T47D (cell line): Measurements from ENCODE around the gene TNNI3K.
"Not testable (repeated sequence)": the region's sequence is repeated elsewhere in the genome, so short reads cannot be mapped to it uniquely, and the experiment has no call there.

Experiments
- DNase-seq, 2 experiments: peaks; one replicate each; pipeline versions ENCODE4 v3.0.0 to v3.0.0-alpha.2; 2011 to 2012; ENCODE audit warnings: low read depth in 1 of 2, low spot score in 1 of 2
- JUND ChIP-seq: IDR thresholded peaks from 2 replicates; pipeline ENCODE4 v1.6.1; 2012; ENCODE audit warnings: low read depth
- in situ Hi-C: cut with HindIII; loops from 2 replicates; pipeline ENCODE4 v1.10.0; 2016; ENCODE audit warnings: low sequenced_read_pairs, low pct_unique_long_range_greater_than_20kb

TNNI3K gene

GRCh38 chr1:74237787-74238186 is 2.6 kb downstream of the TNNI3K start:
- no peak for DNase-seq
- no peak for TF ChIP-seq JUND
- in situ Hi-C loops: no loop called here

- no peak for DNase-seq
- in situ Hi-C loops: no loop called here
- TF ChIP-seq JUND: no peak
Measured at GRCh38 chr1:74245168-74245772, 10.1 kb downstream of the TNNI3K start.

- in situ Hi-C loops: no loop called here
- no peak for TF ChIP-seq JUND
- DNase-seq: no peak
Measured at GRCh38 chr1:74246315-74246714, 11.1 kb downstream of the TNNI3K start.

- in situ Hi-C loops: no loop called here
- no peak for TF ChIP-seq JUND
- no peak for DNase-seq
Measured at GRCh38 chr1:74247881-74248528, 12.8 kb downstream of the TNNI3K start.

GRCh38 chr1:74253243-74253824 is 18.1 kb downstream of the TNNI3K start:
- DNase-seq, in situ Hi-C loops: not testable (repeated sequence)

DNA sequence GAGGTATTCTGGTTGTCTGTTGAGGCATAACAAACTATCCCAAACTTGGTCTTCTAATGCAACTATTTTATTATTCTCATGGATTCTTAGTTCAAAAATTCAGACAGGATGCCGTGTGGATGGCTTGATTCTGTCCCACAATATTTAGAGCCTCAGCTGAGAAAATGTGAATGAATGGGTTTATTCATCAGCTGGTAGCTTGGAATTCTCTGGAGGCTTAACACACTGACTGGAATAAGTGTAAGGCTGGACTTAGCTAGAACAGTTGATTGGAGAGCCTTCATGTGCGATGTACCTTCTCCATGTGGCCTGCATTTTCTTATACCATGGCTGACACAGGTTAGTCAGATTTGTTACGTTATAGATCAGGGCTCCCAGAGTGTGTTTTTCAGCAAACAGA is 30.8 kb downstream of the TNNI3K start:
- no peak for TF ChIP-seq JUND
- no peak for DNase-seq
- in situ Hi-C loops: no loop called here

DNA sequence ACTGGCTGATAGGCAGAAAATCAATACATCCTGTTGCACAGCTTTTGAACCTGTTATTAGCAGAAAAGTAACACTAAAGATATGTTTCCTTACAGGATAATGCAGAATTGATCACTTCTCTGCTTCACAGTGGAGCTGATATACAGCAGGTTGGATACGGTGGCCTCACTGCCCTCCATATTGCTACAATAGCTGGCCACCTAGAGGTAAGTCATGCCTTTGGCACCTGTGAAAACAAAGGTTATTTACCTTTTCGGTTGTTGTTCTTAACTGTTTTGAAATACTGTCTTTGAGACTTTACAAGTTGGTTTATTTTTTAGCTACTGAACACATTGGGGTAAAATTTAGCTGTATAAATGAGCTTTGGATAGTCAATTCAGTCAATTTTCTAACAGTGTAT is 36.3 kb downstream of the TNNI3K start:
- TF ChIP-seq JUND: no peak
- no peak for DNase-seq

GRCh38 chr1:74280642-74281396 is 45.6 kb downstream of the TNNI3K start:
- no peak for TF ChIP-seq JUND
- in situ Hi-C loops: no loop called here

More for the DNA sequence above, 36.3 kb downstream of the TNNI3K start:
- in situ Hi-C loops: no loop called here

DNA sequence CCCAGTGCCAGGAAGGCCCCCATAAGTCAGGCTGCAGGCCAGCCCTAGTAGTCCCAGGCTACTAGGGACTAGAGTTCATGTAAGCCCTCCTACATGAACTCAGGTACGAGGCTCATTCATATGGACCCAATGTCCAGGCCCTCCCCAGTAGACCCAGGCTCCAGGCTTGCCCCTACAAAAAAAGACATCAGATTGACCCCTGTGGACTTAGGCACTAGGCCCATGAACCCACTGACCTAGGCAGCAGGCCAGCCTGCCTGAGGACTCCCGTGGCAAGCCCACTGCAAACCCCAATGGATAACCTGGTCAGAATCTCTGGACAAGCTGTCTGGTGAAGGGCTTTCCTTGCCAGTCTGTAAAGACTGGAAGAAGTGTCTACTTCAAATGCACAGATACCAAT is 51.2 kb downstream of the TNNI3K start:
- no peak for DNase-seq
- TF ChIP-seq JUND: no peak
- in situ Hi-C loops: no loop called here

More at GRCh38 chr1:74280642-74281396, 45.6 kb downstream of the TNNI3K start:
- DNase-seq: no peak

DNA sequence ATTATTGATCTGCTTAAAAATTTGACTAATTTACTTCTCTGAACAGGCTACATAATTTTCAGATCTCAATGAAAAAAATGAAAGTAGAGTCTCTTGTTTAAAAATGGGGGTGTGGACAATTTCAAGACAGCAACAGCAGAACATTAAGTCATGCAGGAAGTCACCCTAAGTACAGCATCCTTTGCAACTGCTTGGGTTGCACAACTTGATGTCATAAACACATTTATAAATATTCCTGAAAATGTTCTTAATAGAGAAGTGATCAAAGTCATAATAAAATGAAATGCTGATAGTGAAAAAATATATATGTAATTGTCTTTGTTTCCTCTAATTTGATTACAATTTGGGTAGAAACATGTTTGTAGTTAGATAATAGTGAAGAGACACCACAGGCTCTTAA is 79.3 kb downstream of the TNNI3K start:
- no peak for DNase-seq
- no peak for TF ChIP-seq JUND
- in situ Hi-C loops: no loop called here

DNA sequence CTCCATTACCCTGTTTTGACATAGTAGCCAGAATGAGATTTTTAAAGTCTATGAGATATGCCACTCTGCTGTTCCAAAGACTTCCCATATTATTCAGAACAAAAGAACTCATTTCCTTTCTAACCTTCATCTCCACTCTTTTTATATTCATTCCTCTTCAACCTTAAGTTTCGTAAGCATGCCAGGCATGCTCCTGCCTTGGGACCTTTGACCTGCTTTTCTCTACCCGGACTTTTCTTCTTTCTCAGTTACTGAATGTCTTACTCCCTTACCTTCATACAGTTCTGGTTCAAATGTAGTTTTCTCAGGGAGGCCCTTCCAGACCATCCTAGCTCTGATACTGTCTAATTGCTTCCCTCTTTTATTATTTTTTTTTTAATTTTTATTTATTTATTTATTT is 81.1 kb downstream of the TNNI3K start:
- in situ Hi-C loops: no loop called here
- no peak for TF ChIP-seq JUND
- no peak for DNase-seq

- TF ChIP-seq JUND: no peak
- in situ Hi-C loops: no loop called here
Measured at GRCh38 chr1:74317663-74318062, 82.5 kb downstream of the TNNI3K start.

DNA sequence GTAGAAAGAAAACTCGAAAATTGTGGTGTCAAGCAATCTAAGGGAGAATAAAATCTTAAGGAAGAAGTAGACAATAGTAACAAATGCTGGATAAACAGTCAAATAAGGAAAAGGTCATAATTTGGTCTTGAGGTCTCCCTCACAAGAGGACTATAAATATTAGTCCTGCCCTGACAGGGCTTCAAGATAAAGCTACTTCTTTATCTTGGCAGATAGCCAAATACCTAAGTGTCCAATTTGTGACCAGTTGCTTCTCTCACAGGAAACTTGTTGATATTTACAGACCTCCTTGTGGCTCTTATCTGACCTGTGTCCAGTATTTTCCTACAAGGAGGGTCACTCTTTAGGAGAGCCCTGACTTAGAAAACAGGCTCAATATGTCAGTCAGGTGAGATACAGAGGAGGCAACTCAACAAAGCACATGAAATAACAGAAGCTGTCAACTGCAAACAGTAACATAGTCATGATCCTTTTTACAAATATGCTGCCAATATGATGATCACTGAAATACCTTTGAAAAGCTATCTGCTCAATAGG is 88.8 kb downstream of the TNNI3K start:
- in situ Hi-C loops: no loop called here
- no peak for TF ChIP-seq JUND
- DNase-seq: no peak

More at GRCh38 chr1:74317663-74318062, 82.5 kb downstream of the TNNI3K start:
- no peak for DNase-seq
